Endothelial cell (in vitro differentiated cells): ENCODE results near the gene RPS6KA2. TPM values are rescaled to one million over a fixed set of nuclear protein-coding genes. Genes with fewer than 3 reads are reported as not detected.

Experiments
- DNase-seq: peaks from one replicate; pipeline ENCODE4 v3.0.0; 2021; ENCODE audit warnings: low spot score
- H3K27ac Mint-ChIP-seq: one replicate; pipeline ENCODE4 v1.8.0; 2021; ENCODE audit warnings: mixed read lengths, inconsistent platforms; ENCODE audit not compliant: unreplicated experiment
- H3K27me3 Mint-ChIP-seq: one replicate; pipeline ENCODE4 v1.8.0; 2021; ENCODE audit warnings: mild to moderate bottlenecking, moderate library complexity, mixed read lengths, inconsistent platforms; ENCODE audit not compliant: unreplicated experiment
- H3K36me3 Mint-ChIP-seq: one replicate; pipeline ENCODE4 v1.8.0; 2021; ENCODE audit warnings: mild to moderate bottlenecking, low read depth, mixed read lengths, inconsistent platforms; ENCODE audit not compliant: unreplicated experiment
- H3K4me1 Mint-ChIP-seq: one replicate; pipeline ENCODE4 v1.8.0; 2021; ENCODE audit warnings: mild to moderate bottlenecking, mixed read lengths, inconsistent platforms; ENCODE audit not compliant: unreplicated experiment
- H3K4me3 Mint-ChIP-seq: one replicate; pipeline ENCODE4 v1.8.0; 2021; ENCODE audit warnings: mild to moderate bottlenecking, mixed read lengths, inconsistent platforms; ENCODE audit not compliant: unreplicated experiment
- H3K9me3 Mint-ChIP-seq: one replicate; pipeline ENCODE4 v1.8.0; 2021; ENCODE audit warnings: mixed read lengths, inconsistent platforms; ENCODE audit not compliant: unreplicated experiment
- CTCF ChIP-seq: fragments of 200-600 bp; sonication (generic); IDR thresholded peaks from one replicate; pipeline ENCODE4 v1.5.0; 2021; ENCODE audit warnings: antibody characterized with exemption; ENCODE audit not compliant: unreplicated experiment
- total RNA-seq: library from RNA; stranded (reverse); fragmentation: NEBNext Ultra II Directional; extraction: Animal tissue kit (Norgen Biotek cat#: 25700); gene quantifications from one replicate; pipeline ENCODE4 v1.2.1, GENCODE V29; 2021; ENCODE audit not compliant: unreplicated experiment

Gene RPS6KA2
- total RNA-seq, 1 donor from 2014 or later, result 105 TPM

GRCh38 chr6:166503167-166503744 is 123.8 kb downstream of the RPS6KA2 start:
- no peak for TF ChIP-seq CTCF
- peaks cover 55% of the 10 kb centered on the region for H3K36me3 Mint-ChIP-seq
- no peak for DNase-seq
- no peak overlapping the region for H3K27ac Mint-ChIP-seq
- H3K9me3 Mint-ChIP-seq, result no peaks in the 10 kb centered on the region
- peaks cover 10% of the 10 kb centered on the region for H3K4me1 Mint-ChIP-seq
- no peak overlapping the region for H3K4me3 Mint-ChIP-seq
- peaks cover 19% of the 10 kb centered on the region for H3K27me3 Mint-ChIP-seq

GRCh38 chr6:166502453-166502852 is 124.6 kb downstream of the RPS6KA2 start:
- H3K4me1 Mint-ChIP-seq, result peaks cover 5% of the 10 kb centered on the region
- no peak for TF ChIP-seq CTCF
- no peaks in the 10 kb centered on the region for H3K9me3 Mint-ChIP-seq
- no peak overlapping the region for H3K27ac Mint-ChIP-seq
- DNase-seq, result no peak
- H3K27me3 Mint-ChIP-seq, result peaks cover 17% of the 10 kb centered on the region
- H3K36me3 Mint-ChIP-seq, result peaks cover 52% of the 10 kb centered on the region
- peak overlapping the region; percentile 23 for H3K4me3 Mint-ChIP-seq

- H3K4me1 Mint-ChIP-seq, result peaks cover 2% of the 10 kb centered on the region
- peaks cover 14% of the 10 kb centered on the region for H3K27me3 Mint-ChIP-seq
- H3K36me3 Mint-ChIP-seq, result peaks cover 52% of the 10 kb centered on the region
- no peak for TF ChIP-seq CTCF
- no peaks in the 10 kb centered on the region for H3K9me3 Mint-ChIP-seq
- no peak overlapping the region for H3K4me3 Mint-ChIP-seq
- H3K27ac Mint-ChIP-seq, result no peak overlapping the region
- no peak for DNase-seq
Measured at GRCh38 chr6:166501246-166501645, 125.8 kb downstream of the RPS6KA2 start.

GRCh38 chr6:166500246-166500645 is 126.8 kb downstream of the RPS6KA2 start:
- Mint-ChIP-seq H3K4me1 (peaks cover 2% of the 10 kb centered on the region), H3K4me3 (peak overlapping the region; percentile 76), H3K27ac (peak overlapping the region; percentile 72), H3K36me3 (peaks cover 47% of the 10 kb centered on the region), H3K27me3 (peaks cover 11% of the 10 kb centered on the region), H3K9me3 (no peaks in the 10 kb centered on the region)
- TF ChIP-seq CTCF, result no peak
- no peak for DNase-seq

- Mint-ChIP-seq H3K4me1 (peaks cover 7% of the 10 kb centered on the region), H3K27me3 (peaks cover 11% of the 10 kb centered on the region), H3K27ac (peak overlapping the region; percentile 18), H3K36me3 (peaks cover 49% of the 10 kb centered on the region), H3K9me3 (no peaks in the 10 kb centered on the region), H3K4me3 (peak overlapping the region; percentile 76)
- no peak for TF ChIP-seq CTCF
- DNase-seq, result no peak
Measured at GRCh38 chr6:166499350-166500163, 127.5 kb downstream of the RPS6KA2 start.
